SJCRH30 (cell line): Measurements from ENCODE around the gene OXSR1. TPM values are rescaled to one million over a fixed set of nuclear protein-coding genes. Genes with fewer than 3 reads are reported as not detected.

ENCODE experiments used
- DNase-seq, 2 experiments: peaks; one replicate each; pipeline ENCODE4 v3.0.0-alpha.2; 2015 to 2020
- H3K27ac ChIP-seq: fragments of 250-450 bp; sonication (Bioruptor Pico); 2 replicates; pipeline ENCODE4 v1.5.1; 2020; ENCODE audit warnings: mild to moderate bottlenecking, moderate library complexity
- H3K27me3 ChIP-seq: fragments of 250-450 bp; sonication (Bioruptor Pico); 2 replicates; pipeline ENCODE4 v1.5.1; 2020; ENCODE audit warnings: mild to moderate bottlenecking, moderate library complexity
- H3K36me3 ChIP-seq: fragments of 250-450 bp; sonication (Bioruptor Pico); 2 replicates; pipeline ENCODE4 v1.5.1; 2020; ENCODE audit warnings: mild to moderate bottlenecking, moderate library complexity
- H3K4me1 ChIP-seq: fragments of 250-450 bp; sonication (Bioruptor Pico); 2 replicates; pipeline ENCODE4 v1.5.1; 2020; ENCODE audit warnings: mild to moderate bottlenecking, moderate library complexity
- H3K4me3 ChIP-seq: fragments of 250-450 bp; sonication (Bioruptor Pico); 2 replicates; pipeline ENCODE4 v1.5.1; 2020; ENCODE audit warnings: mild to moderate bottlenecking, moderate library complexity
- H3K9me3 ChIP-seq: fragments of 250-450 bp; sonication (Bioruptor Pico); replicated peaks from 2 replicates; pipeline ENCODE4 v1.5.1; 2020; ENCODE audit warnings: mild to moderate bottlenecking, moderate library complexity
- total RNA-seq: library from RNA; depleted of rRNA; stranded (reverse); fragments of >200 nt; shearing (Covaris generic); gene quantifications from 2 replicates; pipeline ENCODE4 v1.2.3, GENCODE V29; 2014

The OXSR1 gene
- total RNA-seq, 1 experiment from 2014 or later = 31.6 TPM

DNA sequence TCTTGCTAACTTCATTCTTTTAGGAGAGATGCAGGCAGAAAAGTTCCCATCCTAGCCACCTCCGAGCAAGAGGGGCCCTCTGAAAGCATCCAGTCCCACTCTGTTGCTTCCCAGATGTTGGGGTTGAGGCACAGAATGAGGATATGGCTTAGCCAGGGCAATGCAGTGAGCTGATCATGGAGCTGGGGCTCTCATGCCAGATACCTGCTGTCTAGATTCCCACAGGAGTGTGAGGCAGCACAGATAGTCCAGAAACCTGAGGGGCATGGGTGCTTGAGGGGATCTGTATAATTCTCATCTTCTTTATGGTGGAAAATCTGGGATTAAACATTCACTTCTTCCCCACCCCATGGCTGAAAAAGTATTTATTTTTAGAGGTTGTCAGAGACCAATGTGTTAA, 101.5 kb downstream of the OXSR1 start:
- no peaks in the 10 kb centered on the region for H3K9me3 ChIP-seq
- H3K4me3 ChIP-seq = no peak overlapping the region
- no peaks in the 10 kb centered on the region for H3K36me3 ChIP-seq
- no peak overlapping the region for H3K27ac ChIP-seq
- no peak for DNase-seq
- H3K27me3 ChIP-seq = no peaks in the 10 kb centered on the region
- no peaks in the 10 kb centered on the region for H3K4me1 ChIP-seq

GRCh38 chr3:38267662-38268061, 102.3 kb downstream of the OXSR1 start:
- no peaks in the 10 kb centered on the region for H3K27me3 ChIP-seq
- H3K4me1 ChIP-seq = no peaks in the 10 kb centered on the region
- H3K27ac ChIP-seq = no peak overlapping the region
- H3K9me3 ChIP-seq = no peaks in the 10 kb centered on the region
- H3K36me3 ChIP-seq = no peaks in the 10 kb centered on the region
- DNase-seq = no peak
- H3K4me3 ChIP-seq = no peak overlapping the region

DNA sequence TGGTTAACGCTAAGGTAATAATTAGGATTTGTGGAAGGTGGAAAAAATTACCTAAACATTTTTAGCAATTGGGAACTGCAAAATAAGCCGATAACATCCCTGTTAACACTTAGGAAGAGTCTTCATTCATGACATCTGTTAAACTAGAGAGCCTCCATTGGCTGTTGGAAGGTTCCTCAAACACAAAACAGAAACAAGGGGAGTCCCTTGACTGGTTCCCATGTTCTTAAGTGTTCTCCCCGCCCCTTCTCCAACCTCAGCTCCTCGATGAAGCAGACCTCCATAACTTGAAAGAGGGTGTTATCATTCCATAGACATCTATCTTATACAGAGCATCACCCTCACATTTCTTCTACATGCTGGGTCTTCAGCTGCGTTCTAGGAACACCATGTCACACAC, 102.8 kb downstream of the OXSR1 start:
- H3K27me3 ChIP-seq = no peaks in the 10 kb centered on the region
- no peaks in the 10 kb centered on the region for H3K36me3 ChIP-seq
- H3K27ac ChIP-seq = no peak overlapping the region
- no peaks in the 10 kb centered on the region for H3K9me3 ChIP-seq
- no peak overlapping the region for H3K4me3 ChIP-seq
- DNase-seq = no peak
- H3K4me1 ChIP-seq = no peaks in the 10 kb centered on the region

GRCh38 chr3:38268522-38268921, 103.2 kb downstream of the OXSR1 start:
- no peaks in the 10 kb centered on the region for H3K27me3 ChIP-seq
- H3K4me1 ChIP-seq = no peaks in the 10 kb centered on the region
- H3K9me3 ChIP-seq = no peaks in the 10 kb centered on the region
- DNase-seq = no peak
- no peak overlapping the region for H3K4me3 ChIP-seq
- H3K36me3 ChIP-seq = no peaks in the 10 kb centered on the region
- no peak overlapping the region for H3K27ac ChIP-seq

- no peaks in the 10 kb centered on the region for H3K36me3 ChIP-seq
- H3K27ac ChIP-seq = no peak overlapping the region
- no peaks in the 10 kb centered on the region for H3K27me3 ChIP-seq
- no peak overlapping the region for H3K4me3 ChIP-seq
- DNase-seq = no peak
- no peaks in the 10 kb centered on the region for H3K4me1 ChIP-seq
- no peaks in the 10 kb centered on the region for H3K9me3 ChIP-seq
Observed at GRCh38 chr3:38270606-38271005, 105.3 kb downstream of the OXSR1 start.

DNA sequence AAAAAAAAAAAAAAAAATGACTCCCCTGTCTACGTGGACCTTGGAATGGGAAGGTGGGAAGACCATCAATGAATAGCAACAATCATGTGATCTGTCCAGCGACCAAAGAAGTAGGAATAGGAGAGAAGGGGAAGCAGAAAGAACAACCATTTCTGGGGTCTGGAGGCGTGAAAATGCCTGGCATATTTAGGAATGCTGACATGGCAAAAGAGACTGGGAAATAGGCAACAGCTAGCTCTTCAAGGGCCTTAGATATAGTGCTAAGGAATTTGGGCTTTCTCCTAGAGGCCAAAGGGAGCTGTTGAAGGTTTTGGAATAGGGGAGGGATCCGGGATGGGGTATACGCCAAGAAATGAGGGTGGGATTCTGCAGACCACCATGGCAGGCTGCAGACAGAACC, 106.2 kb downstream of the OXSR1 start:
- H3K27me3 ChIP-seq = no peaks in the 10 kb centered on the region
- H3K4me3 ChIP-seq = no peak overlapping the region
- no peak overlapping the region for H3K27ac ChIP-seq
- no peaks in the 10 kb centered on the region for H3K4me1 ChIP-seq
- no peak for DNase-seq
- no peaks in the 10 kb centered on the region for H3K9me3 ChIP-seq
- no peaks in the 10 kb centered on the region for H3K36me3 ChIP-seq

DNA sequence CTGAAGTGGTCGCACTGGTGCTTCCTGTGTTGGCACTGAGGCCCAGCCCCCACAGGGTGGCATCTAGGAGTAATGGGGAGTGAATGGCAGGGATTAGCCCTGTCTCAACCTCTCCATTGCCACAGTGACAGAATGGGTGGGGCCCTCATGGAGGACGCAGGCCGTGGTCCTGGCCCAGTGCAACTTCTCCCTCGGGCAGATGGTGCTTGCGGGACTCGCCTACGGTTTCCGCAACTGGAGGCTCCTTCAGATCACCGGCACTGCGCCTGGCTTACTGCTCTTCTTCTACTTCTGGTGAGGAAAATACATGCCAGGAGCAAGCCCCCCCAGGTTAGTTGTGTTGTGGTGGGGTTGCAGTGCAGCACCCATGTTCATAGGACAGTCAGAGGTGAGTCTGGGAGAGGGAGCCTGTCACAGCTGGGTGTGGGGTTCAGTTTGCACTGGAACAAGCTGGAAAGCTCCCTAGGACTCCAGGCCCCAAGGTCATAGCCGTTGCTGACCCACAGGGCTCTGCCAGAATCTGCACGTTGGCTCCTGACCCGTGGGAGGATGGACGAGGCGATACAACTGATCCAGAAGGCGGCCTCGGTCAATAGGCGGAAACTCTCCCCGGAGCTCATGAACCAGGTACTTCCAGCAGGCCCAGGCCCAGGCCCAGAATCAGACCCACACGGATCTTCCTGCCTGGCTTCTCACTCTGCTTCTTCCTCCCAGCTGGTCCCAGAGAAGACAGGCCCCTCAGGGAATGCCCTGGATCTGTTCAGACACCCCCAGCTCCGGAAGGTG, 109.7 kb downstream of the OXSR1 start:
- Histone ChIP-seq H3K4me3 (no peak overlapping the region), H3K4me1 (no peaks in the 10 kb centered on the region)
- no peak for DNase-seq

DNA sequence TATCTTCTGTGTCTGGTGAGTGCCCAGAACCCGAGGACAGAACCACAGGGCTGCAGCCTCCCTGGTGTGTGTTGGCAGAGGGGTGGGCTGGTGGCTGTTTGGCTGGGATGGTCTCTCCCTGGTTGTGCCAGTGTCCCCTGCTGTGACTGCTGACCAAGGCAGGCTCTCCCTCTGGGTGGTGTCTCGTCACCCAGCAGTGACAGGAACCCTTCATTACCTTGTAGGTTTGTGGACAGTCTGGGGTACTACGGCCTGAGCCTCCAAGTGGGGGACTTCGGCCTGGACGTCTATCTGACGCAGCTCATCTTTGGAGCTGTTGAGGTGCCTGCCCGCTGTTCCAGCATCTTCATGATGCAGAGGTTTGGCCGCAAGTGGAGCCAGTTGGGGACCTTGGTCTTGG, 110.3 kb downstream of the OXSR1 start:
- Histone ChIP-seq H3K27ac (no peak overlapping the region), H3K4me3 (no peak overlapping the region), H3K27me3 (no peaks in the 10 kb centered on the region), H3K4me1 (no peaks in the 10 kb centered on the region), H3K9me3 (no peaks in the 10 kb centered on the region), H3K36me3 (no peaks in the 10 kb centered on the region)
- no peak for DNase-seq

More for the DNA sequence above, 109.7 kb downstream of the OXSR1 start:
- H3K27me3 ChIP-seq = no peaks in the 10 kb centered on the region
- H3K36me3 ChIP-seq = no peaks in the 10 kb centered on the region
- no peaks in the 10 kb centered on the region for H3K9me3 ChIP-seq
- H3K27ac ChIP-seq = no peak overlapping the region

DNA sequence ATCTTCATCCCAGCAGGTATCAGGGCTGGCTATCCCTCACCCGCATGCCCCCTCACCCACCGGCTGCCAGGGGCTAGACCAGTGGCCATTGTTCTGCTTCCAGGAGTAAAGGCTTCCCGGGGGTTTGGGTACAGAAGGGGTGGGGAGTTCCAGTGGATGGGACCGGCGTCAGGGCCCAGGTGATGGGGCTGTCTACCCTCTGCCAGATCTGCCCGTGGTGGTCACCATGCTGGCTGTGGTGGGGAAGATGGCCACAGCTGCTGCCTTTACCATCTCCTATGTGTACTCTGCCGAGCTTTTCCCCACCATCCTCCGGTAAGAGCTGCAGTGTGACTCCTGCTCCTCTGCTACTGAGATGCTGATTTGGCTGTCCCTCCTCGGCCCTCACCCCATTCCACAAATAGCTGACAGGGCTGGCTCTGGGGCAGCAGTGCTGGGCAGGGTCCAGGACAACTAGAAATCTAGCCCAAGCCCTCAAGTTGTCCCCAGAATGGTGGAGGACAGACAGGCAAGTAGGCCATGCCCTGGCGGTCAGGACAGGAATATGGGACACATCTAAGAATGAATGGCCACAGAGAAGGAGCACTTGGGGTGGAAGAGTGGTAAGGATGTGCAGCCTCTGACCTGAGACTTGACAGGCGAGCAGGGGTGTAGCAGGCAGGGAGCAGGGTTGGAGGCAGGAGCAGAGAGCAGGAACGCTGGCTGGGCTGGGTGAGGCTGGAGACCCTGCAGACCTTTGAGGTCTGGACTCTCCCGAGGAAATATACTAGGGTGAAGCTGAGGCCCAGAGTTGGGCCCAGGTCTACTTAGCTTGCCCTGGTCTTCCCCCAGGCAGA, 111.0 kb downstream of the OXSR1 start:
- DNase-seq = no peak
- no peak overlapping the region for H3K27ac ChIP-seq
- H3K36me3 ChIP-seq = no peaks in the 10 kb centered on the region
- no peaks in the 10 kb centered on the region for H3K9me3 ChIP-seq
- H3K4me1 ChIP-seq = no peaks in the 10 kb centered on the region
- no peak overlapping the region for H3K4me3 ChIP-seq
- H3K27me3 ChIP-seq = no peaks in the 10 kb centered on the region

DNA sequence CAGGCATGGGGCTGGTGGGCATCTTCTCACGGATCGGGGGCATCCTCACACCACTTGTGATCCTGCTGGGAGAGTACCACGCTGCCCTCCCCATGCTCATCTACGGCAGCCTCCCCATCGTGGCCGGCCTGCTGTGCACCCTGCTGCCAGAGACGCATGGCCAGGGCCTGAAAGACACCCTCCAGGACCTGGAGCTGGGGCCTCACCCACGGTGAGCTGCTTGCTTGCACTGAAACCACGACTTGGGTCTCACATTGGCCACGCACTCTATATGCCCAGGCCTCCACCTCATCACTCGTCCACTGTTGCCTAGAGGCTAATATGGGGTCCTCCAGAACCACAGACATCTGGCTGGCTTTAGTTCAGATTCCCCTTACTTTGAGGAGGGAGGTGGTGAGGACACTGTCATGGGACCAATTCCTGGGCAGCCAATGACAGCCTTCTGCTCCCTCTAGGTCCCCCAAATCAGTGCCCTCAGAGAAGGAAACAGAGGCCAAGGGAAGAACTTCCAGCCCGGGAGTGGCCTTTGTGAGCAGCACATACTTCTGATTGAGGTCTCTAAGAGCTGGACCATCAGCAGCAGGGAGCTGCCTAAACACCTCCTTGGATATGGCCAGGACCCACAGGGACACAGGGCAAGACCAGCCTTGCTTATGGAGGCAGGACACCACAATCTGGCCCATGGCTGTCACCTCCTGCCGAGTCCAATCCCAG, 111.7 kb downstream of the OXSR1 start:
- DNase-seq = no peak
- Histone ChIP-seq H3K4me1 (no peaks in the 10 kb centered on the region), H3K4me3 (no peak overlapping the region), H3K27ac (no peak overlapping the region), H3K36me3 (no peaks in the 10 kb centered on the region), H3K27me3 (no peaks in the 10 kb centered on the region), H3K9me3 (no peaks in the 10 kb centered on the region)

DNA sequence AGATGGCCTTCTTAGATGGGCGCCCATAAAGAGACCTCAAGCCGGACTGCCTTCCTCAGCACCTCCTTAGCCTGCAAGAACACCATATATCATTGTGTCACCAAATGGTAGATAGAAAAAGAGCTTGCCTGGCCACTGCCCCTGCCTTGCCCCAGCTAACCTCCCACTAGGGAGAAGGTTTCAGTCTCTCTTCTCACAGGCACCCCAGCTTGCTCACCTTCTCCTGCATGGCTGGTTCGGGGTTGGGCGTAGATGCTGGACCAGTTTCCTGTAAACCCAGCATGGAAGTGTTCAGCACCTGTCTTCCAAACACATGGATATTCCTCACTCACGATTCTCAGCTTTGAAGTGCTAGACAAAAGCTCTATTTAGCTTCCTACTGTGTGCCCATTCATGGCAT, 113.5 kb downstream of the OXSR1 start:
- no peak overlapping the region for H3K27ac ChIP-seq
- DNase-seq = no peak
- no peaks in the 10 kb centered on the region for H3K36me3 ChIP-seq
- no peaks in the 10 kb centered on the region for H3K9me3 ChIP-seq
- H3K4me3 ChIP-seq = no peak overlapping the region
- H3K27me3 ChIP-seq = no peaks in the 10 kb centered on the region
- no peaks in the 10 kb centered on the region for H3K4me1 ChIP-seq

DNA sequence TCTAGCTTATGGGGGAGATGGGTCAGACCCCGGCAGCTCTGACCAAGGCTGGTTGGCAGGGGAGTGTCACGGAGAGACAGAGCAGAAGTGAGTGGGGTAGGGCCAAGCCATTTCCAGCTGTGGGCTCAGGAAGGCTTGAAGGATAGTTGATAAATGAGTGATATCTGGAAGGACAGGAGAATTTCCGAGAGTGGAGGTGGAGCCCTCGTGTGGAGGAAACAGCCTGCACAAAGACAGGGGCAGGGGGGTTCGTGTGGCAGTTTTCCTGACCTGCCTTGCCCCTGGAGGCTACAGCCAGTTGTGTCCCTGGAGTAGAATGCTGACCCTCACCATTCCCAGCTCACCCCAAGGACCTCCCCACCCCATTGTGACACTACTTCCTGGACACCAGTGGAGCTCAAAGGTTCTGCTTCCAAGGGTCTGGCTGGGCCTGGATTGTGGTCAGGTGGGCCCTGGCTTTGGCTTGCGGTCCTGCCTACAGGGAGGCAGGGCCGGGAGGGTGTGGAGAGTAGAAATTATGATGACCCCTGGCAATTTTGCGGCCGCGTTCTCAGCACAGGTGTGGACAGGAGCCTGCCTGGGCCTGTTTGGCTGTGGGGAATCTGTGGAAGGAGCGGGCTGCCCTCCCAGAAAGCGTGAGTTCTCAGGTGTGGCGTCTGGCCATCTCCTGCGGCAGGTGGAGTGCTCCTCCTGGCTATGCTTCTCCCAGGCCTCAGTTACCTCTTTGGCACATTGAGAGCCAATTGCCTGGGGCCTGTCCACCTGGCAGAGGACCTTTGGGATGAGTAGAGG, 116.8 kb downstream of the OXSR1 start, which contains the start of gene SLC22A14:
SLC22A14 (plus strand) TSS at position 400 of the 792 bp plus-strand sequence. CDS start 23,733 bp downstream, outside the sequence.
- no peak for DNase-seq
- H3K36me3 ChIP-seq = no peaks in the 10 kb centered on the region
- no peaks in the 10 kb centered on the region for H3K9me3 ChIP-seq
- H3K4me3 ChIP-seq = no peak within 1 kb of the TSS
- no peak within 1 kb of the TSS for H3K27ac ChIP-seq
- H3K4me1 ChIP-seq = no peaks in the 10 kb centered on the region
- H3K27me3 ChIP-seq = no peaks in the 10 kb centered on the region

GRCh38 chr3:38283810-38284755, 118.7 kb downstream of the OXSR1 start:
- Histone ChIP-seq H3K9me3 (no peaks in the 10 kb centered on the region), H3K4me1 (no peaks in the 10 kb centered on the region), H3K36me3 (no peaks in the 10 kb centered on the region), H3K27ac (no peak overlapping the region), H3K27me3 (no peaks in the 10 kb centered on the region), H3K4me3 (no peak overlapping the region)
- no peak for DNase-seq
